Measurements from ENCODE around the gene ARFGEF2.

- no peak for TF ChIP-seq CTCF (IDR thresholded peaks at IDR 0.05; ENCODE audit: low read depth, low read length)
- TF ChIP-seq EZH2phosphoT487 (IDR thresholded peaks at IDR 0.05; ENCODE audit: low read depth) = no peak
These were observed 130.8 kb downstream of the ARFGEF2 start for GRCh38 chr20:49052334-49052733.
